ENCODE measurements around the gene TPSG1. TPM values are rescaled to one million over a fixed set of nuclear protein-coding genes. Genes with fewer than 3 reads are reported as not detected.

Gene TPSG1
- total RNA-seq, 1 experiment from 2014 or later, result not detected

DNA sequence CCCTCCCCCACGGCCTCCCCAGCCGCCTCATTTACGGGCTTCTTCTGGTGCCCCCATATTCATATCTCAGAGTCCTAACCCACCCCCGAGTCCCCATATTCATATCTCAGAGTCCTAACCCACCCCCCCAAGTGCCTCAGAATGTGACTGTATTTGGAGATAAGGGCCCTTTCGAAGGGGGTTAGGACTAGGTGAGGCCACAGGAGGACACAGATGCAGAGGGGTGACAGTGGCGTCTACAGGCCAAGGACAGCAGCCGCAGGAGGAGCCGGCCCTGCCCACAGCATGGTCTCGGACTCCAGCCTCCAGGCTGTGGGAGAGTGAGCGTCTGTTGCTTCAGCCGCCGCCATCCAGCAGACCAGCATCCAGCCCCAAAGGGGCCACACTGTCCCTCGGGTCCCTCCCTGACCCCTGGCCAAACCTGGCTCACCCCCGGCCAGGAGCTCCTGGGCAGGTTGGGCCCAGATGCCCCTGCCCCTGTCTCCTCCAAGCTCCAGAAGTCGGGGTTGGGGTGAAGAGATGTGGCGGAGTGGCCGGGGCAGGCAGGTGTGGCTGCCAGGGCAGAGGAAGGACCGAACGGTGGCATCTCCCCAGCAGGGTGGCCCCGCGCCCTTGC, 46.7 kb downstream of the TPSG1 start:
- no peak overlapping the region for H4K8ac ChIP-seq (replicated peaks; ENCODE audit: insufficient read length, low read depth, low read length)
- WGBS (ENCODE audit: extremely low coverage, insufficient read length, low lambda C conversion rate), result no CpG with 5 or more reads among the region's 21 CpGs
- no peak overlapping the region for H2AK5ac ChIP-seq (ENCODE audit: insufficient read length, low read length)
- H3K4me2 ChIP-seq (ENCODE audit: insufficient read depth, insufficient read length, low read length), result no peak overlapping the region
- H2BK12ac ChIP-seq (ENCODE audit: insufficient read length, low read depth, low read length), result no peak overlapping the region
- no peak overlapping the region for H4K5ac ChIP-seq (ENCODE audit: insufficient read length, low read depth, low read length)
- Mint-ChIP-seq H3K27ac (no peak overlapping the region), H3K4me3 (no peak overlapping the region), H3K9me3 (no peaks in the 10 kb centered on the region), H3K36me3 (ENCODE audit: insufficient read depth in 1 of 3, low read depth in 3 of 3) (peaks cover 0 to 1% (median 0%) of the 10 kb centered on the region in 3 experiments; a peak in 2 of 7 replicates), H3K4me1 (peaks cover 0 to 12% of the 10 kb centered on the region in 2 experiments; a peak in 2 of 4 replicates), H3K27me3 (ENCODE audit: low read depth) (no peaks in the 10 kb centered on the region)
- H3T11ph ChIP-seq (ENCODE audit: low read length), result no peak overlapping the region
- DNase-seq, result no peak
- H3K79me2 ChIP-seq (ENCODE audit: insufficient read depth, low read length), result no peaks in the 10 kb centered on the region
- H3K23ac ChIP-seq (ENCODE audit: insufficient read length, low read depth, low read length), result no peak overlapping the region
- H4K91ac ChIP-seq (ENCODE audit: insufficient read length, low read depth, low read length), result no peak overlapping the region
- TF ChIP-seq, protein P1, sequence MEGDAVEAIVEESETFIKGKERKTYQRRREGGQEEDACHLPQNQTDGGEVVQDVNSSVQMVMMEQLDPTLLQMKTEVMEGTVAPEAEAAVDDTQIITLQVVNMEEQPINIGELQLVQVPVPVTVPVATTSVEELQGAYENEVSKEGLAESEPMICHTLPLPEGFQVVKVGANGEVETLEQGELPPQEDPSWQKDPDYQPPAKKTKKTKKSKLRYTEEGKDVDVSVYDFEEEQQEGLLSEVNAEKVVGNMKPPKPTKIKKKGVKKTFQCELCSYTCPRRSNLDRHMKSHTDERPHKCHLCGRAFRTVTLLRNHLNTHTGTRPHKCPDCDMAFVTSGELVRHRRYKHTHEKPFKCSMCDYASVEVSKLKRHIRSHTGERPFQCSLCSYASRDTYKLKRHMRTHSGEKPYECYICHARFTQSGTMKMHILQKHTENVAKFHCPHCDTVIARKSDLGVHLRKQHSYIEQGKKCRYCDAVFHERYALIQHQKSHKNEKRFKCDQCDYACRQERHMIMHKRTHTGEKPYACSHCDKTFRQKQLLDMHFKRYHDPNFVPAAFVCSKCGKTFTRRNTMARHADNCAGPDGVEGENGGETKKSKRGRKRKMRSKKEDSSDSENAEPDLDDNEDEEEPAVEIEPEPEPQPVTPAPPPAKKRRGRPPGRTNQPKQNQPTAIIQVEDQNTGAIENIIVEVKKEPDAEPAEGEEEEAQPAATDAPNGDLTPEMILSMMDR (conservative IDR thresholded peaks at IDR 0.05), result no peak
- H4K20me1 ChIP-seq (ENCODE audit: control insufficient read depth, insufficient read depth, insufficient read length), result no peaks in the 10 kb centered on the region
- peaks cover 2% of the 10 kb centered on the region for H3K23me2 ChIP-seq (ENCODE audit: insufficient read length, low read depth, low read length, poor library complexity, severe bottlenecking)
- H2BK120ac ChIP-seq (ENCODE audit: low read depth, low read length, poor library complexity, severe bottlenecking), result no peak overlapping the region
- H3K9me3 ChIP-seq (ENCODE audit: control insufficient read depth, low read depth, low read length), result no peaks in the 10 kb centered on the region
- H2BK5ac ChIP-seq (ENCODE audit: insufficient read length, low read length), result no peak overlapping the region
- H2BK15ac ChIP-seq (ENCODE audit: low read depth, low read length), result no peak overlapping the region
- H3K79me1 ChIP-seq (ENCODE audit: insufficient read depth, low read depth, low read length, poor library complexity, severe bottlenecking), result no peaks in the 10 kb centered on the region
- H3K56ac ChIP-seq (ENCODE audit: insufficient read length, low read depth, low read length), result no peak overlapping the region
- H3K4me1 ChIP-seq (ENCODE audit: insufficient read depth, low read length), result no peaks in the 10 kb centered on the region
- H3K27ac ChIP-seq (ENCODE audit: insufficient read length, low read depth, low read length), result no peak overlapping the region
- H3K18ac ChIP-seq (ENCODE audit: insufficient read length, low read depth, low read length), result no peak overlapping the region
- no peak overlapping the region for H3K9ac ChIP-seq (ENCODE audit: extremely low read depth, insufficient read length, low read length)
- H3K14ac ChIP-seq (ENCODE audit: insufficient read depth, low read length), result no peak overlapping the region
- no peak overlapping the region for H2AFZ ChIP-seq (ENCODE audit: low read length)
- H2BK20ac ChIP-seq (ENCODE audit: low read depth, low read length, poor library complexity, severe bottlenecking), result no peak overlapping the region
- no peaks in the 10 kb centered on the region for H3K27me3 ChIP-seq (ENCODE audit: insufficient read depth, low read length)
- H3K4ac ChIP-seq (ENCODE audit: low read depth, low read length), result no peak overlapping the region

Measured in H9 (cell line).